ENCODE data around the gene PTK6. TPM values are rescaled to one million over a fixed set of nuclear protein-coding genes. Genes with fewer than 3 reads are reported as not detected.
A peak's percentile ranks its signal among the peaks of the same experiment; 100 is the strongest.

The PTK6 gene
- total RNA-seq, 1 experiment from 2014 or later, result 6.7 TPM

- TF ChIP-seq, protein P1, sequence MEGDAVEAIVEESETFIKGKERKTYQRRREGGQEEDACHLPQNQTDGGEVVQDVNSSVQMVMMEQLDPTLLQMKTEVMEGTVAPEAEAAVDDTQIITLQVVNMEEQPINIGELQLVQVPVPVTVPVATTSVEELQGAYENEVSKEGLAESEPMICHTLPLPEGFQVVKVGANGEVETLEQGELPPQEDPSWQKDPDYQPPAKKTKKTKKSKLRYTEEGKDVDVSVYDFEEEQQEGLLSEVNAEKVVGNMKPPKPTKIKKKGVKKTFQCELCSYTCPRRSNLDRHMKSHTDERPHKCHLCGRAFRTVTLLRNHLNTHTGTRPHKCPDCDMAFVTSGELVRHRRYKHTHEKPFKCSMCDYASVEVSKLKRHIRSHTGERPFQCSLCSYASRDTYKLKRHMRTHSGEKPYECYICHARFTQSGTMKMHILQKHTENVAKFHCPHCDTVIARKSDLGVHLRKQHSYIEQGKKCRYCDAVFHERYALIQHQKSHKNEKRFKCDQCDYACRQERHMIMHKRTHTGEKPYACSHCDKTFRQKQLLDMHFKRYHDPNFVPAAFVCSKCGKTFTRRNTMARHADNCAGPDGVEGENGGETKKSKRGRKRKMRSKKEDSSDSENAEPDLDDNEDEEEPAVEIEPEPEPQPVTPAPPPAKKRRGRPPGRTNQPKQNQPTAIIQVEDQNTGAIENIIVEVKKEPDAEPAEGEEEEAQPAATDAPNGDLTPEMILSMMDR (IDR thresholded peaks at IDR 0.05 in 2 of 3, conservative IDR thresholded peaks at IDR 0.05 in 1 of 3; ENCODE audit: borderline replicate concordance in 1 of 3, insufficient read depth in 1 of 3, low read depth in 2 of 3, low read length in 2 of 3), result no peak
- no peak for TF ChIP-seq CEBPB (IDR thresholded peaks at IDR 0.05; ENCODE audit: low read depth)
- TF ChIP-seq EZH2 (IDR thresholded peaks at IDR 0.05), result no peak
- TF ChIP-seq YY1 (IDR thresholded peaks at IDR 0.05; ENCODE audit: extremely low read depth, insufficient replicate concordance, low read depth, low read length), result no peak
- TF ChIP-seq SIN3A (IDR thresholded peaks at IDR 0.05; ENCODE audit: low read depth), result no peak
Measured at GRCh38 chr20:63548542-63548941, 11.4 kb upstream of the PTK6 start (continued).

DNA sequence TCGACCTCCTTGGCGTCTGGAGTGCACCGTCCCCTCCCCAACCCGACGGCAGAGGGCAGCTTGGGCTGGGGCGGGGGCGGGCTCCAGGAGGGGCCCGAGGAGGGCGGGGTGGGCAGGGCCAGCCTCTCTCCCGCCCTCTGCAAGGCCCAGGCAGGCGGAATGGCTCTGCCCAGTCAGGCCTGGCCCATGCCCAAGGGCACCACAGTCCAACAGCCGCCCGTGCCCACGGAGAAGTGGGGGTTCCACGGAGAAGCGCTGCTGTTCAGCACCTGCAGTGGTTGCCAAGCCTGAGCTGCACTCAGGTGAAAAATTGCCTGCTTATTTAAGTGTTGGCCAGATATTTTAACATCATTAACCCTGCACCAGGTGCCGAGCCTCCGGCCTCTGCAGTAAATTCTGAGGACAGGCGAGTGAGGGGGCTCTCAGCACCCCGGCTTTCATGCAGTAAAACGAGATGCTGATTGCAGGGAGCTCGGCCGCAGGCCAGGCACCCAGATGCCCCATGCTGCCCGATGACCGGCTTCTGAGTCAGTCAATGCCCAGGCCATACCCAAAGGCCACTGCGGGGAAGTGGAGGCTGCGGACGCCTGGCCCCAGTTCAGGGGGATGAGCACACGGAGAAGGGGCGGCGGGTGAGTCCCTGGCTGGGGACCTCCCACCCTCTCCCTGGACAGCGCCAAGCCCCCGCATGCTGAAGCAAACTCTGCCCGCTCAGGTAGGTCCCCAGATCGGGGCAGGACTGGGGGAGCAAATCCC, 10.7 kb upstream of the PTK6 start, which contains the start of gene SRMS:
Gene SRMS, minus strand, starts transcription at position 25 of the 756 bp plus-strand sequence. CDS start 286 bp downstream, outside the sequence.
- Histone ChIP-seq H3K4me2 (ENCODE audit: low read length) (peak within 1 kb of the TSS; percentile 19; the same call in 1 of the 2 replicates), H3K4me1 (ENCODE audit: control insufficient read depth in 1 of 2, insufficient read depth in 2 of 2, low read length in 2 of 2) (peaks cover 37 to 49% of the 10 kb centered on the region in 2 experiments), H3K79me2 (ENCODE audit: insufficient read depth, low read length) (no peaks in the 10 kb centered on the region), H3K36me3 (ENCODE audit: control insufficient read depth in 1 of 2, insufficient read depth in 2 of 2, low read length in 2 of 2) (no peaks in the 10 kb centered on the region), H3K27ac (ENCODE audit: low read depth, low read length) (no peak within 1 kb of the TSS), H3K27me3 (ENCODE audit: insufficient read depth, low read length) (no peaks in the 10 kb centered on the region), H4K20me1 (ENCODE audit: insufficient read depth) (no peaks in the 10 kb centered on the region), H3K9me2 (ENCODE audit: insufficient read depth) (no peaks in the 10 kb centered on the region), H2AFZ (ENCODE audit: low read depth, low read length, poor library complexity, severe bottlenecking) (no peak within 1 kb of the TSS), H3K4me3 (replicated peaks in 1 of 2; ENCODE audit: low read depth in 1 of 2, low read length in 2 of 2) (no peak within 1 kb of the TSS), H3K9ac (ENCODE audit: low read length) (no peak within 1 kb of the TSS), H3K9me3 (ENCODE audit: control insufficient read depth in 1 of 2, insufficient read depth in 1 of 2, low read depth in 1 of 2, low read length in 2 of 2) (no peaks in the 10 kb centered on the region)
- ChIA-PET POLR2A (no interaction called here), CTCF (interaction anchor here (1.7 kb wide), 1 partner anchor 11 kb away, joined by 7 read pairs; the partner anchor contains the start of gene PTK6), RAD21 (ENCODE audit: low non-redundant PET in 1 of 2, low total read pairs in 2 of 2, uncharacterized antibody in 2 of 2, unreplicated experiment in 2 of 2) (no interaction called here)
- DNase-seq (ENCODE audit: low read depth, low spot score) (no peak), ATAC-seq (peak; percentile 40)
- intact Hi-C loops (cut with micrococcal nuclease), result no loop called here
- no TSS peak for BruUV-seq (replicated peaks)
- TF ChIP-seq SRF (IDR thresholded peaks at IDR 0.05; ENCODE audit: low read depth) (no peak), ZFX (IDR thresholded peaks at IDR 0.05) (no peak), YY1 (IDR thresholded peaks at IDR 0.05; ENCODE audit: extremely low read depth, insufficient replicate concordance, low read depth, low read length) (no peak), ATF3 (IDR thresholded peaks at IDR 0.05) (no peak), POLR2A (IDR thresholded peaks at IDR 0.05; ENCODE audit: borderline replicate concordance, extremely low read depth, insufficient read depth, insufficient read length) (no peak), EZH2 (IDR thresholded peaks at IDR 0.05) (no peak), EGR1 (IDR thresholded peaks at IDR 0.05; ENCODE audit: low read depth) (no peak), REST (IDR thresholded peaks at IDR 0.05; ENCODE audit: low read depth) (no peak), CBX3 (IDR thresholded peaks at IDR 0.05; ENCODE audit: low read depth) (no peak), ZBTB33 (IDR thresholded peaks at IDR 0.05; ENCODE audit: extremely low read depth, insufficient replicate concordance, low read length) (no peak), JUND (IDR thresholded peaks at IDR 0.05) (no peak), CEBPB (IDR thresholded peaks at IDR 0.05; ENCODE audit: low read depth) (no peak), ZNF274 (IDR thresholded peaks at IDR 0.05; ENCODE audit: low read depth, low read length) (no peak), RAD21 (IDR thresholded peaks at IDR 0.05; ENCODE audit: low read depth) (no peak)
- TF ChIP-seq, protein P2, sequence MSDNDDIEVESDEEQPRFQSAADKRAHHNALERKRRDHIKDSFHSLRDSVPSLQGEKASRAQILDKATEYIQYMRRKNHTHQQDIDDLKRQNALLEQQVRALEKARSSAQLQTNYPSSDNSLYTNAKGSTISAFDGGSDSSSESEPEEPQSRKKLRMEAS (IDR thresholded peaks at IDR 0.05), result no peak

All from HCT116 (cell line).